ENCODE results near the gene FAM227B.

DNA sequence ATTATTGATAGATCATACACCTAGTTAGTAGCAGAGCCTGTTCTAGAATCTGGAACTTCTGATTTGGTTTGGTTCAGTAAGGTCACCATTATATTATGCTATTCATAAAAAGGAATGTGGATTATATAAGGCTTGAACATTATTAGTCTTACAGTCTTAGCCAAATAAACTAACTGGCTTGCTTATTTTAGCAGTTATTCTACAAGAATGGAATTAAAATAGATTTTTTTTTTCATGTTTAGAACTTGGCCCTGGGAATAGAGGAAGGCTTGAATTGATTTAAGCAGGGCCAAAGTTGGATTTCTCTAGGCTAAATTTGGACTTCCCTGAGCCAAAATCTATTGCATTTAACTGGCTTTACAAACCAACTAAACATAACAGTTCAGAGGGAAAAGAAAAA is 24.7 kb upstream of the FAM227B start:
- TF ChIP-seq POLR2A (IDR thresholded peaks at IDR 0.05; ENCODE audit: low read depth, low read length) = no peak
- no peak for TF ChIP-seq POU2F2 (IDR thresholded peaks at IDR 0.05; ENCODE audit: low read depth, low read length)
- no peak for TF ChIP-seq TAF1 (IDR thresholded peaks at IDR 0.05; ENCODE audit: low read depth, low read length)
- TF ChIP-seq POLR2AphosphoS5 (IDR thresholded peaks at IDR 0.05; ENCODE audit: low read depth, low read length) = no peak
- TF ChIP-seq PAX5 (IDR thresholded peaks at IDR 0.05; ENCODE audit: insufficient read depth, low read length, severe bottlenecking) = no peak

All from GM12891 (cell line).